Activated CD4-positive, alpha-beta T cell treated with anti-CD3 and anti-CD28 coated beads for 36 hours (primary cell): ENCODE data around the gene PHF21A. TPM values are rescaled to one million over a fixed set of nuclear protein-coding genes. Genes with fewer than 3 reads are reported as not detected.
"Not testable (repeated sequence)": the region's sequence is repeated elsewhere in the genome, so short reads cannot be mapped to it uniquely, and the experiment has no call there.

Experiments
- ATAC-seq: fragments of 200-7000 bp; cut with Tn5 transposase; one replicate; pipeline ENCODE4 v1.10.0; 2021; ENCODE audit warnings: mild to moderate bottlenecking, moderate library complexity
- CTCF ChIA-PET: fragments of 350-600 bp; sonication (Branson Sonifier 250); formaldehyde crosslinking; loops from one replicate; lab custom pipeline; 2021; ENCODE audit warnings: antibody characterized with exemption; lab: Charles Lee
- POLR2A ChIA-PET: fragments of 350-600 bp; sonication (Branson Sonifier 250); formaldehyde crosslinking; loops from one replicate; lab custom pipeline; 2021; ENCODE audit warnings: antibody characterized with exemption, inconsistent platforms; lab: Charles Lee
- DNase-seq: peaks from one replicate; pipeline ENCODE4 v3.0.0-alpha.2; 2020
- H3K27ac Mint-ChIP-seq: one replicate; pipeline ENCODE4 v1.8.0; 2021; ENCODE audit warnings: mixed read lengths
- H3K27me3 Mint-ChIP-seq: one replicate; pipeline ENCODE4 v1.8.0; 2021; ENCODE audit warnings: mixed read lengths
- H3K36me3 Mint-ChIP-seq: one replicate; pipeline ENCODE4 v1.8.0; 2021; ENCODE audit warnings: low read depth, mixed read lengths
- H3K4me1 Mint-ChIP-seq: one replicate; pipeline ENCODE4 v1.8.0; 2021; ENCODE audit warnings: mixed read lengths
- H3K4me3 Mint-ChIP-seq: one replicate; pipeline ENCODE4 v1.8.0; 2021; ENCODE audit warnings: mild to moderate bottlenecking, moderate library complexity, mixed read lengths
- H3K9me3 Mint-ChIP-seq: one replicate; pipeline ENCODE4 v1.8.0; 2021; ENCODE audit warnings: low read depth, mixed read lengths
- intact Hi-C, 2 experiments: fragments of 100-400 bp; cut with DNase I in 1 of 2; cut with micrococcal nuclease in 1 of 2; formaldehyde crosslinking; loops; one replicate each; pipeline versions ENCODE4 v1.14.2 to v1.15.1; 2022 to 2024; cut with DNase I, micrococcal nuclease
- total RNA-seq, 2 experiments: library from RNA; stranded (reverse); gene quantifications; one replicate each; pipeline ENCODE4 v1.2.3, GENCODE V29; 2021

PHF21A gene
- total RNA-seq, 2 experiments from 2014 or later = 42.6 to 61.8 TPM

DNA sequence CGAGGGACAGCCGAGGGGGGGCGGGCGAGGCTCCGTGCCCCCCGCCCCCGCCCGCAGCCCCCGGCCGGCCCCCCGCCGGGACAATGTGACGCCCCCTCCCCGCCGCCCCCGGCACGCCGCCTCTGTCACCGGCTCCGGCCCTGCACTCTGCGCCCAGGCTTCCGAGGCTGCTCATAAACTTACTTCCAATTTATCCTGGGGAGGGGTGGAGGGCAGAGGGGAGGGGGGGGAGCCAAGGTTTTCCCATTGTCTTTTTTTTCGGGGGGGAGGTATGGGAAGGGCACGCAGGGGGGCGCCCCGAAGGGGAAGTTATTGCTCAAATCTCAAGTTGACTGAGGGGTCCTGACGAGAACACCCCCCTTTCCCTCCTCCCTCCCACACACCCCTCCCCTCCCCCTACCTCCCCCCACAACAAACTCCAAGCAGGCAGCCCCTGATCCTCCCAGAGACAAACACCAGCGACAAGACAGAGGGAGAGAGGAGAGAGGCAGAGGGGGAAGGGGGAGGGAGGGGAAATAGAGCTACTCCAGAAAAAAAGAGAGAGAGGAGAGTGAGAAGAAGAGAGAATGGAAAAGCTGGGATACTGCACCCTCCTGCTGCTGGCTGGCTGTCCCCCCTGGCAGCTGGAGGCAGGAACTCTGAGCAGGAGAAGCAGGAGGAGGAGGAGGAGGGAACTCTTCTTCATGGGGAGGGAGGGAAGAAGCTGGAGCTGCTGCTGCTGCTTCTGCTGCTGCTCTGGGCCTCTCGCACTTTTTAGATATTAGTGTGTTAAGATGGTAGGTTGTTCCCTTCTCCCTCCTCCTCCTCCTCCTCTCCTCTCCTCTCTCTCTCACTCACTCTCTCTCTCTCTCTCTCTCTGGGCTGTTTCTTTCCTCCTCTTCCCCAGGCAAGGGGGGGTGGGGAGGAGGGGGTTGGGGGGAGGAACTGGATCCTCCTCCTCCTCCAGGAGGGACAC lies 631 bp downstream of the PHF21A start:
- Mint-ChIP-seq H3K4me3 (peak overlapping the region; percentile 81), H3K36me3 (peaks cover 4% of the 10 kb centered on the region), H3K9me3 (no peaks in the 10 kb centered on the region), H3K27ac (peak overlapping the region; percentile 93), H3K27me3 (no peaks in the 10 kb centered on the region), H3K4me1 (peaks cover 47% of the 10 kb centered on the region)
- POLR2A ChIA-PET = interaction anchor here (0.6 to 1.2 kb wide), 3 partner anchors 45 to 1249 kb away, joined by 3 to 4 read pairs (median 3); no protein-coding TSS in a partner anchor
- intact Hi-C loops = loop anchor here (1.0 to 10.0 kb wide), 11 partner anchors 194 to 1884 kb away; partner anchors contain the start of genes DGKZ (in 2 of the 2), ATG13 (in 1 of the 2), HARBI1 (in 1 of the 2) and MDK (in 1 of the 2)
- CTCF ChIA-PET = interaction anchor here (0.7 to 1.0 kb wide), 2 partner anchors 39 to 114 kb away, joined by 3 read pairs; no protein-coding TSS in a partner anchor
- ATAC-seq (peak; percentile 40), DNase-seq (peak; percentile 59)

DNA sequence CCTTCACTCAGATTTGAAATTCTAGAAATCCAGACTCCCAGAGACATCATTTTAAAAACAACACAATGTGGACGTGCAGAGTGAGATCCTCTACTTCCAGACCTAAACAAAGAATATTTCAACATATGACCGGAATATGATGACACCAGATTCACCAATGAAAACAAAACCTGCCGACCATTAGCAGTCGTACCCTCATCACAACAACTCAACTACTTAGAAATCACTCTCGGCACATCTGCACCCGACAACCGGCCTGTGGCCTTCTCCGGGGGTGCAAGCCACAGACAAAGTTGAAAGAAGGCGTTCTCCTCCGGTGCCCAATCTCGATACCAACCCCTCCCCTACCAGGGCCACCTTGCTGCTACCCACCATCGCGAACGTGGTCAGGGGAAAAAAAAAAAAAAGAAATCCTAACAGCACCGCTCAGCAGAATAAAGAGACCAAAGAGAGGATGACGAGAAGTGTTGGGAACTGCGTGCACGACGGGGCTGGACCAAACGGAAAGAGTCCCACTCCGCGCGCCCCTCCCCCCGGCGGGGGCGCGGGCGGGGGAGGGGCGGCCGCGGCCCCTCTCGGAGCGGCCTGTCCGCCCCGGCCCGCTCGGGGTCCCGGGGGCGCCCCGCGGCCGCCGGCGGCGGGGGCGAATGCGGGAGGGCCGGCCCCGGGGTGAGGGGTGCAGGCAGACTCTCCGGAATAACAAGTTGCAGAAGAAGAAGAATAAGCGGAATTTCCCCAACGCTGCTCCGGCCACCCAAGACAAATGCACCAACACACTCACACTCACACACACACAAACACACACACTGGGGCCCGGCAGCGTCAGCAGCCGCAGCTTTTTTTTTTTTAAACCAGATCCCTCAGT lies 1.7 kb downstream of the PHF21A start:
- CTCF ChIA-PET = interaction anchor here (0.7 to 2.2 kb wide), 4 partner anchors 11 to 233 kb away, joined by 3 to 5 read pairs (median 4); no protein-coding TSS in a partner anchor
- Mint-ChIP-seq H3K9me3 (no peaks in the 10 kb centered on the region), H3K4me1 (peaks cover 52% of the 10 kb centered on the region), H3K4me3 (peak overlapping the region; percentile 81), H3K27me3 (no peaks in the 10 kb centered on the region), H3K36me3 (peaks cover 4% of the 10 kb centered on the region), H3K27ac (peak overlapping the region; percentile 98)
- peak; percentile 13 for ATAC-seq
- POLR2A ChIA-PET = interaction anchor here (0.8 kb wide), 1 partner anchor 16 kb away, joined by 3 read pairs; no protein-coding TSS in a partner anchor
- DNase-seq = peak; percentile 75
- intact Hi-C loops = loop anchor here (2.0 to 10.0 kb wide), 12 partner anchors 155 to 1885 kb away; partner anchors contain the start of genes ATG13 (in 1 of the 2), CD82 (in 1 of the 2), DGKZ (in 1 of the 2) and HARBI1 (in 1 of the 2)

GRCh38 chr11:46118702-46119351 lies 2.4 kb downstream of the PHF21A start:
- peak overlapping the region; percentile 81 for H3K4me3 Mint-ChIP-seq
- H3K9me3 Mint-ChIP-seq = no peaks in the 10 kb centered on the region
- CTCF ChIA-PET = interaction anchor here (0.7 to 2.2 kb wide), 4 partner anchors 11 to 234 kb away, joined by 3 to 5 read pairs (median 4); no protein-coding TSS in a partner anchor
- H3K4me1 Mint-ChIP-seq = peaks cover 57% of the 10 kb centered on the region
- intact Hi-C loops = loop anchor here (2.0 to 10.0 kb wide), 4 partner anchors 154 to 1552 kb away; partner anchors contain the start of genes CD82 (in 1 of the 2), PEX16 (in 1 of the 2) and PSMC3 (in 1 of the 2)
- DNase-seq (no peak), ATAC-seq (no peak)
- no peaks in the 10 kb centered on the region for H3K27me3 Mint-ChIP-seq
- POLR2A ChIA-PET = interaction anchor here (0.6 to 0.8 kb wide), 2 partner anchors 17 to 66 kb away, joined by 3 to 16 read pairs; no protein-coding TSS in a partner anchor
- peak overlapping the region; percentile 98 for H3K27ac Mint-ChIP-seq
- H3K36me3 Mint-ChIP-seq = peaks cover 4% of the 10 kb centered on the region

GRCh38 chr11:46117842-46118241 lies 3.4 kb downstream of the PHF21A start:
- intact Hi-C loops = loop anchor here (2.0 to 10.0 kb wide), 4 partner anchors 153 to 1551 kb away; partner anchors contain the start of genes CD82 (in 1 of the 2), PEX16 (in 1 of the 2) and PSMC3 (in 1 of the 2)
- Mint-ChIP-seq H3K4me3 (peak overlapping the region; percentile 81), H3K9me3 (no peaks in the 10 kb centered on the region), H3K27ac (peak overlapping the region; percentile 98), H3K36me3 (peaks cover 4% of the 10 kb centered on the region), H3K27me3 (no peaks in the 10 kb centered on the region), H3K4me1 (peaks cover 55% of the 10 kb centered on the region)
- DNase-seq (no peak), ATAC-seq (no peak)
- POLR2A ChIA-PET = no interaction called here
- CTCF ChIA-PET = interaction anchor here (0.6 to 2.2 kb wide), 9 partner anchors 22 to 1067 kb away, joined by 3 to 5 read pairs (median 3); no protein-coding TSS in a partner anchor

DNA sequence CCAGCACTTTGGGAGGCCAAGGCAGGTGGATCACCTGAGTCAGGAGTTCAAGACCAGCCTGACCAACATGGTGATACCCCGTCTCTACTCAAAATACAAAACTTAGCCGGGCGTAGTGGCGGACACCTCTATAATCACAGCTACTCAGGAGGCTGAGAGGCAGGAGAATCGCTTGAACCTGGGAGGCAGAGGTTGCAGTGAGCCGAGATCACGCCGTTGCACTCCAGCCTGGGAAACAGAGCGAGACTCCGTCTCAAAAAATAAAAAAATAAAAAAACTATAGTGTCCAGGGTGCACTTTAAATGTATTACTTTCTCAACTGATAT lies 4.6 kb downstream of the PHF21A start:
- POLR2A ChIA-PET = interaction anchor here (0.5 kb wide), 1 partner anchor 1148 kb away, joined by 3 read pairs; no protein-coding TSS in a partner anchor
- not testable (repeated sequence) for ATAC-seq

DNA sequence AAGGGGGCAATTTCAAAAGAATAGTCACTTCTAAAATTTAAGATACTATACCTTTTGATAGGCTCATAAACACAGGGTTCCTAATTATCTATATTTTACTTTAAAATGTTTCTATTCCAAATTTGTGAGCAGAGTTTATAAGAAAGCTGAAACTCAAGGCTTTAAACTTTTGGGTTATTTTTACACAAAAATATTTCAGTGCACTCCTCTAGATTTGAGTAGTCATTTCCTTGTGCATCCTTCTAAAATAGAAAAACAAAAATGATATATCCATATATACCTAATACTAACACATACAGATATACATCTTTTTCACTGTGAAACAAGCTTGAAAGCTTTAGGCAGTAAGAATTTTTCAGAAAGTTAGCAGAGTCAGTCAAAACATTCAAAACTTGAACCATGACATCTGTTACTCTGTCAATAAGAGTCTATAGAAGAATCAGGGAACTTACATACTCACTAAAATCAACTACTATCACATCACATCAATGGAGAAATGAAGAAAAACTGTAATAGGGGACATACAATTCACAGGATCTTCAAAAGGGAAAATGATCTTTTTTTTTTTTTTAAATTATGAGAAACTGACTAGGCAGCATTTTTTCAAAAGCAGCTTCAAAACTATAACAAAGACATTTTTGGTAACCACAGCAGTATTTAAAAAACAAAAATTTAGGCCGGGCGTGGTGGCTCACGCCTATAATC lies 5.1 kb downstream of the PHF21A start:
- ATAC-seq (peak; percentile 6), DNase-seq (no peak)
- H3K4me1 Mint-ChIP-seq = peaks cover 55% of the 10 kb centered on the region
- H3K4me3 Mint-ChIP-seq = peak overlapping the region; percentile 63
- peak overlapping the region; percentile 94 for H3K27ac Mint-ChIP-seq
- POLR2A ChIA-PET = interaction anchor here (0.5 kb wide), 1 partner anchor 1148 kb away, joined by 3 read pairs; no protein-coding TSS in a partner anchor
- no peaks in the 10 kb centered on the region for H3K9me3 Mint-ChIP-seq
- H3K27me3 Mint-ChIP-seq = no peaks in the 10 kb centered on the region
- intact Hi-C loops = loop anchor here (5.0 to 10.0 kb wide), 3 partner anchors 199 to 1549 kb away; partner anchors contain the start of genes CD82 (in 1 of the 2), PEX16 (in 1 of the 2) and PSMC3 (in 1 of the 2)
- CTCF ChIA-PET = interaction anchor here (0.6 to 2.9 kb wide), 10 partner anchors 9 to 375 kb away, joined by 3 to 19 read pairs (median 3); no protein-coding TSS in a partner anchor
- peaks cover 4% of the 10 kb centered on the region for H3K36me3 Mint-ChIP-seq

More for the DNA sequence above, 4.6 kb downstream of the PHF21A start:
- CTCF ChIA-PET = interaction anchor here (0.6 to 2.9 kb wide), 7 partner anchors 9 to 273 kb away, joined by 3 to 19 read pairs (median 3); no protein-coding TSS in a partner anchor
- peak overlapping the region; percentile 94 for H3K27ac Mint-ChIP-seq
- H3K4me3 Mint-ChIP-seq = peak overlapping the region; percentile 63
- H3K4me1 Mint-ChIP-seq = peaks cover 55% of the 10 kb centered on the region
- DNase-seq = peak; percentile 15
- H3K9me3 Mint-ChIP-seq, H3K27me3 Mint-ChIP-seq, H3K36me3 Mint-ChIP-seq: not testable (repeated sequence)
- intact Hi-C loops = loop anchor here (5.0 to 10.0 kb wide), 3 partner anchors 199 to 1549 kb away; partner anchors contain the start of genes CD82 (in 1 of the 2), PEX16 (in 1 of the 2) and PSMC3 (in 1 of the 2)

DNA sequence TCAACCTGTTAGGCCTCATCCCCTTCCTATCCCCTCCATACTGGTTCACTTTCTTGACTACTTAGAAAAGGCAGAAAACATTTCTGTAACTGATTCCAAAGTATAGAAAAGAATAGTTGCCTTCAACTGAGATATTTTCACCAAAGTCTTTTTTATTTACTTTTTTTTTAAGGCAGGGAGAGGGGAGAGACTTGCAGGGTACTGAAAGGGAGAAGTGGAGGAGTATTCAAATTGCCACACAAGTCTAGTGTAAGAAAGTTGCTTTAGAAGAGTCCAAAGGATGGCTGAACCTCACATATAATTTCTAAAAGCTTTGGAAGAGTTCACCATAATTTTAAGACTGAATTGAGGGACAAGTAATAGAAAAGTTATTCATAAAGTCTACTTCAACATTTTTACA lies 6.3 kb downstream of the PHF21A start:
- DNase-seq = no peak
- H3K4me3 Mint-ChIP-seq = no peak overlapping the region
- peak overlapping the region; percentile 48 for H3K27ac Mint-ChIP-seq
- peaks cover 55% of the 10 kb centered on the region for H3K4me1 Mint-ChIP-seq
- peaks cover 4% of the 10 kb centered on the region for H3K36me3 Mint-ChIP-seq
- POLR2A ChIA-PET = no interaction called here
- intact Hi-C loops = loop anchor here (5.0 to 10.0 kb wide), 3 partner anchors 198 to 1548 kb away; partner anchors contain the start of genes CD82 (in 1 of the 2), PEX16 (in 1 of the 2) and PSMC3 (in 1 of the 2)
- no peaks in the 10 kb centered on the region for H3K9me3 Mint-ChIP-seq
- H3K27me3 Mint-ChIP-seq = no peaks in the 10 kb centered on the region
- no peak for ATAC-seq
- CTCF ChIA-PET = interaction anchor here (1.0 to 2.9 kb wide), 4 partner anchors 9 to 124 kb away, joined by 3 to 19 read pairs (median 6); no protein-coding TSS in a partner anchor

- ATAC-seq = no peak
- Mint-ChIP-seq H3K9me3 (no peaks in the 10 kb centered on the region), H3K27me3 (no peaks in the 10 kb centered on the region), H3K27ac (no peak overlapping the region), H3K4me1 (peaks cover 54% of the 10 kb centered on the region), H3K36me3 (peaks cover 2% of the 10 kb centered on the region), H3K4me3 (no peak overlapping the region)
- ChIA-PET POLR2A (no interaction called here), CTCF (interaction anchor here (0.6 to 2.9 kb wide), 5 partner anchors 9 to 132 kb away, joined by 3 to 19 read pairs (median 3); no protein-coding TSS in a partner anchor)
- intact Hi-C loops = loop anchor here in 1 of 2 experiments (10.0 kb wide), 1 partner anchor 1310 kb away; the partner anchor contains the start of gene PSMC3
- no peak for DNase-seq
Measured at GRCh38 chr11:46114378-46114777, 6.9 kb downstream of the PHF21A start.
